Astrocyte of the spinal cord (primary cell): ENCODE data around the gene MLN.

ENCODE experiments used
- DNase-seq: peaks from one replicate; pipeline ENCODE4 v3.0.0; 2011; ENCODE audit warnings: low read depth, low spot score
- H3K4me3 ChIP-seq: 2 replicates; pipeline ENCODE4 v1.5.1; 2011; ENCODE audit warnings: low read depth, mild to moderate bottlenecking, low read length, moderate library complexity
- in situ Hi-C: cut with HindIII; loops from 2 replicates; pipeline ENCODE4 v1.10.0; 2017; ENCODE audit warnings: low sequenced_read_pairs
- TF ChIP-seq, protein P1 (sequence below): IDR thresholded peaks from 2 replicates; pipeline ENCODE4 v1.5.1; 2012; ENCODE audit warnings: low read depth, mild to moderate bottlenecking, low read length, inconsistent platforms

Gene MLN

GRCh38 chr6:33803571-33804053, at the start of gene MLN:
Gene MLN (minus strand): TSS chr6:33804003. CDS start chr6:33801163, 2,840 bp downstream.
- in situ Hi-C loops: no loop called here
- TF ChIP-seq, protein P1, sequence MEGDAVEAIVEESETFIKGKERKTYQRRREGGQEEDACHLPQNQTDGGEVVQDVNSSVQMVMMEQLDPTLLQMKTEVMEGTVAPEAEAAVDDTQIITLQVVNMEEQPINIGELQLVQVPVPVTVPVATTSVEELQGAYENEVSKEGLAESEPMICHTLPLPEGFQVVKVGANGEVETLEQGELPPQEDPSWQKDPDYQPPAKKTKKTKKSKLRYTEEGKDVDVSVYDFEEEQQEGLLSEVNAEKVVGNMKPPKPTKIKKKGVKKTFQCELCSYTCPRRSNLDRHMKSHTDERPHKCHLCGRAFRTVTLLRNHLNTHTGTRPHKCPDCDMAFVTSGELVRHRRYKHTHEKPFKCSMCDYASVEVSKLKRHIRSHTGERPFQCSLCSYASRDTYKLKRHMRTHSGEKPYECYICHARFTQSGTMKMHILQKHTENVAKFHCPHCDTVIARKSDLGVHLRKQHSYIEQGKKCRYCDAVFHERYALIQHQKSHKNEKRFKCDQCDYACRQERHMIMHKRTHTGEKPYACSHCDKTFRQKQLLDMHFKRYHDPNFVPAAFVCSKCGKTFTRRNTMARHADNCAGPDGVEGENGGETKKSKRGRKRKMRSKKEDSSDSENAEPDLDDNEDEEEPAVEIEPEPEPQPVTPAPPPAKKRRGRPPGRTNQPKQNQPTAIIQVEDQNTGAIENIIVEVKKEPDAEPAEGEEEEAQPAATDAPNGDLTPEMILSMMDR: no peak
- H3K4me3 ChIP-seq: no peak within 1 kb of the TSS
- no peak for DNase-seq

GRCh38 chr6:33853026-33853425, 49.2 kb upstream of the MLN start:
- no peak overlapping the region for H3K4me3 ChIP-seq
- no peak for DNase-seq
- in situ Hi-C loops: no loop called here
- TF ChIP-seq, protein P1: no peak

GRCh38 chr6:33851959-33852358, 48.2 kb upstream of the MLN start:
- in situ Hi-C loops: no loop called here
- TF ChIP-seq, protein P1: peak; percentile 52
- no peak for DNase-seq

GRCh38 chr6:33850869-33851541, 47.2 kb upstream of the MLN start:
- in situ Hi-C loops: no loop called here
- H3K4me3 ChIP-seq: no peak overlapping the region
- TF ChIP-seq, protein P1: no peak
- no peak for DNase-seq

More at GRCh38 chr6:33851959-33852358, 48.2 kb upstream of the MLN start:
- no peak overlapping the region for H3K4me3 ChIP-seq

DNA sequence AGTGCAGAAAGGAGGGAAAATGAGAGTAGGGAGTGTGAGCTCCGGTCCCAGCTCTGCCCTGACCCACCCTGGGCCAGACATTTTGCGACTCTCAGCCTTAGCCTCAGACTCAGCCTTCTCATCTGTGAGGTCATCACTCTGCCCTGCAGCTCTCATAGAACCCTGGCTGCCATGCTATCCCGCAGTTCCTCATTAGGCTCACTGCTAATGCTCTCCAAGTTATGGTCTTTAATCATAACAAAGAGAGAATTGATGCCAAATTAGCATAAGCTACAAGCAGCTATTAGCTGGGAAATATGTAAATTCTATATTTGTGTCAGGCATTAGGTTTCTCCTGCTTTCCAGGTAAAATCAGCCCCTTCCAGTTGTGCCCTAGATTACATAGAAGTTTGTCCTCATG, 46.5 kb upstream of the MLN start:
- TF ChIP-seq, protein P1: no peak
- H3K4me3 ChIP-seq: no peak overlapping the region
- DNase-seq: no peak
- in situ Hi-C loops: no loop called here

GRCh38 chr6:33849500-33850075, 45.8 kb upstream of the MLN start:
- TF ChIP-seq, protein P1: no peak
- H3K4me3 ChIP-seq: no peak overlapping the region
- in situ Hi-C loops: no loop called here
- DNase-seq: no peak
